SK-N-SH (cell line): Measurements from ENCODE around the gene C1orf141. TPM values are rescaled to one million over a fixed set of nuclear protein-coding genes. Genes with fewer than 3 reads are reported as not detected.

Experiments used
- CTCF ChIA-PET: fragments of 300-600, 350-600 bp; formaldehyde crosslinking; extraction: SDS; loops from one replicate; lab custom pipeline; 2021; lab: Yijun Ruan, JAX
- POLR2A ChIA-PET: fragments of 350-600 bp; sonication (Branson Sonifier 250); formaldehyde crosslinking; extraction: SDS; loops from one replicate; lab custom pipeline; 2020; ENCODE audit warnings: antibody characterized with exemption, inconsistent platforms; lab: Yijun Ruan, JAX
- DNase-seq: peaks from one replicate; pipeline ENCODE4 v3.0.0; 2012
- H2AFZ ChIP-seq: fragments of 200-600 bp; sonication (generic); 2 replicates; pipeline ENCODE4 v1.8.1; 2016; ENCODE audit warnings: antibody characterized with exemption, mild to moderate bottlenecking, low read depth
- H3F3A ChIP-seq: fragments of 200-600 bp; sonication (generic); replicated peaks from 2 replicates; pipeline ENCODE3; 2016; ENCODE audit warnings: antibody characterized with exemption, mild to moderate bottlenecking; ENCODE audit not compliant: insufficient read depth
- H3K27ac ChIP-seq, 2 experiments: fragments of 200-500 bp in 1 of 2; fragments of 200-600 bp in 1 of 2; sonication (Bioruptor generic) in 1 of 2; sonication (generic), shearing (Covaris generic) in 1 of 2; 2 replicates each; pipeline versions ENCODE4 v1.5.1 to v1.6.1; 2014 to 2016; ENCODE audit warnings: low read depth in 2 of 2, inconsistent platforms in 1 of 2, low read length in 1 of 2, mild to moderate bottlenecking in 1 of 2, mixed read lengths in 1 of 2
- H3K27me3 ChIP-seq: fragments of 200-600 bp; sonication (generic), shearing (Covaris generic); 2 replicates; pipeline ENCODE4 v1.6.1; 2016; ENCODE audit warnings: mixed run types; ENCODE audit not compliant: insufficient read depth
- H3K36me3 ChIP-seq, 2 experiments: fragments of 200-500 bp in 1 of 2; fragments of 200-600 bp in 1 of 2; sonication (Bioruptor generic) in 1 of 2; sonication (generic) in 1 of 2; replicated peaks in 1 of 2; 2 replicates each; pipeline versions ENCODE3 to v1.5.1; 2014 to 2016; ENCODE audit warnings: low read length in 1 of 2, mild to moderate bottlenecking in 1 of 2; ENCODE audit not compliant: insufficient read depth in 2 of 2, control insufficient read depth in 1 of 2
- H3K4me1 ChIP-seq, 2 experiments: fragments of 200-500 bp in 1 of 2; fragments of 200-600 bp in 1 of 2; sonication (Bioruptor generic) in 1 of 2; sonication (generic), shearing (Covaris generic) in 1 of 2; 2 replicates each; pipeline versions ENCODE4 v1.5.1 to v1.6.1; 2014 to 2016; ENCODE audit warnings: low read depth in 1 of 2, low read length in 1 of 2, mixed run types in 1 of 2; ENCODE audit not compliant: insufficient read depth in 2 of 2, control insufficient read depth in 1 of 2
- H3K4me2 ChIP-seq: fragments of 200-600 bp; sonication (generic), shearing (Covaris generic); 2 replicates; pipeline ENCODE4 v1.6.1; 2017; ENCODE audit warnings: mixed run types
- H3K4me3 ChIP-seq, 2 experiments: fragments of 200-500 bp in 1 of 2; fragments of 200-600 bp in 1 of 2; sonication (Bioruptor generic) in 1 of 2; sonication (generic), shearing (Covaris generic) in 1 of 2; 2 replicates each; pipeline versions ENCODE4 v1.5.1 to v1.8.1; 2014 to 2016; ENCODE audit warnings: low read depth in 2 of 2, inconsistent platforms in 1 of 2, low read length in 1 of 2, mild to moderate bottlenecking in 1 of 2, mixed read lengths in 1 of 2, moderate library complexity in 1 of 2
- H3K79me2 ChIP-seq: fragments of 200-600 bp; sonication (generic); 2 replicates; pipeline ENCODE4 v1.8.1; 2017; ENCODE audit warnings: mild to moderate bottlenecking; ENCODE audit not compliant: insufficient read depth
- H3K9ac ChIP-seq: fragments of 200-600 bp; sonication (generic); 2 replicates; pipeline ENCODE4 v1.6.1; 2017; ENCODE audit warnings: mixed run types
- H3K9me2 ChIP-seq: fragments of 200-600 bp; sonication (generic); 2 replicates; pipeline ENCODE4 v1.6.1; 2017; ENCODE audit warnings: mixed run types
- H3K9me3 ChIP-seq: fragments of 200-600 bp; sonication (generic); 2 replicates; pipeline ENCODE4 v1.6.1; 2017; ENCODE audit warnings: mixed run types, mild to moderate bottlenecking, moderate library complexity
- H4K20me1 ChIP-seq: fragments of 200-600 bp; sonication (generic); 2 replicates; pipeline ENCODE4 v1.6.1; 2017; ENCODE audit warnings: mild to moderate bottlenecking, mixed run types; ENCODE audit not compliant: insufficient read depth
- EZH2phosphoT487 ChIP-seq: fragments of 200-600 bp; sonication (generic); IDR thresholded peaks from 2 replicates; pipeline ENCODE4 v1.6.1; 2017; ENCODE audit warnings: low read depth, mixed run types, mild to moderate bottlenecking, antibody characterized with exemption, moderate library complexity, borderline replicate concordance
- FOXJ3 ChIP-seq: sonication (generic); formaldehyde crosslinking; IDR thresholded peaks from 2 replicates; pipeline ENCODE4 v1.5.1; 2020; ENCODE audit warnings: mild to moderate bottlenecking, missing genetic modification reagents
- RXRA ChIP-seq: IDR thresholded peaks from 2 replicates; pipeline ENCODE4 v1.4.0; 2012; ENCODE audit warnings: low read depth, mild to moderate bottlenecking, borderline replicate concordance
- TAF1 ChIP-seq: IDR thresholded peaks from 2 replicates; pipeline ENCODE4 v1.6.1; 2012; ENCODE audit warnings: low read depth, mild to moderate bottlenecking, low read length, moderate library complexity, borderline replicate concordance
- TCF12 ChIP-seq: IDR thresholded peaks from 2 replicates; pipeline ENCODE4 v1.4.0; 2012
- TEAD4 ChIP-seq: IDR thresholded peaks from 2 replicates; pipeline ENCODE4 v1.4.0; 2012; ENCODE audit warnings: mild to moderate bottlenecking, borderline replicate concordance; ENCODE audit not compliant: insufficient read depth
- WGBS: methylation state at CpG from one replicate; pipeline ENCODE4 v1.1.6; 2017; ENCODE audit warnings: low lambda C conversion rate; 5-methylcytosine and 5-hydroxymethylcytosine counted together
- polyA plus RNA-seq, 3 experiments: library from polyadenylated mRNA; depleted of rRNA; stranded (reverse); fragments of >200 nt; gene quantifications; 2 replicates each; pipeline ENCODE4 v1.2.3, GENCODE V29; 2012
- TF ChIP-seq, protein P1 (sequence below): IDR thresholded peaks from 2 replicates; pipeline ENCODE4 v1.4.0; 2012; ENCODE audit warnings: low read depth, borderline replicate concordance
- TF ChIP-seq, protein P2 (sequence below): IDR thresholded peaks from 2 replicates; pipeline ENCODE4 v1.6.1; 2012; ENCODE audit warnings: mild to moderate bottlenecking, low read depth, low read length, moderate library complexity
- TF ChIP-seq, protein P3 (sequence below): IDR thresholded peaks from 2 replicates; pipeline ENCODE4 v1.4.0; 2012; ENCODE audit warnings: low read depth, borderline replicate concordance
- TF ChIP-seq, protein P4 (sequence below): IDR thresholded peaks from 2 replicates; pipeline ENCODE4; 2012

Gene C1orf141
- polyA plus RNA-seq, 1 of the 3 experiments (the other 2 are of a cell fraction), result not detected

DNA sequence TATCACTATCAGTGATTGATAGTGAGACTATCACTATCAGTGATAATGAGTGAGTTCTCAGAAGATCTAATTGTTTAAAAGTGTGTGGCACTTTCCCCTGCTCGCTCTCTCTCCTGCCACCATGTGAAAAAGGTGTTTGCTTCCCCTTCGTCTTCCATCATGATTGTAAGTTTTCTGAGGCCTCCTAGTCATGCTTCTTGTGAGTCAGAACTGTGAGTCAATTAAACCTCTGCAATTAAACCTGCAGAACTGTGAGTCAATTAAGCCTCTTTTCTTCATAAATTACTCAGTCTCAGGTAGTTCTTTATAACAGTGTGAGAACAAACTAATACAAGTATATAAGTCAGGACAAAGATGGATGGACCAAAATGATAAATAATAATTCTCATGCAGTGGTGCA is 24.5 kb upstream of the C1orf141 start:
- H3K9ac ChIP-seq, result no peak overlapping the region
- H3K79me2 ChIP-seq, result no peaks in the 10 kb centered on the region
- ChIA-PET CTCF (no interaction called here), POLR2A (no interaction called here)
- H4K20me1 ChIP-seq, result no peaks in the 10 kb centered on the region
- 68% methylated on average over 2 of the region's 2 CpGs for WGBS
- H3K4me1 ChIP-seq, result no peaks in the 10 kb centered on the region
- H3K27ac ChIP-seq, result no peak overlapping the region
- H3K4me3 ChIP-seq, result no peak overlapping the region
- TF ChIP-seq, protein P1, sequence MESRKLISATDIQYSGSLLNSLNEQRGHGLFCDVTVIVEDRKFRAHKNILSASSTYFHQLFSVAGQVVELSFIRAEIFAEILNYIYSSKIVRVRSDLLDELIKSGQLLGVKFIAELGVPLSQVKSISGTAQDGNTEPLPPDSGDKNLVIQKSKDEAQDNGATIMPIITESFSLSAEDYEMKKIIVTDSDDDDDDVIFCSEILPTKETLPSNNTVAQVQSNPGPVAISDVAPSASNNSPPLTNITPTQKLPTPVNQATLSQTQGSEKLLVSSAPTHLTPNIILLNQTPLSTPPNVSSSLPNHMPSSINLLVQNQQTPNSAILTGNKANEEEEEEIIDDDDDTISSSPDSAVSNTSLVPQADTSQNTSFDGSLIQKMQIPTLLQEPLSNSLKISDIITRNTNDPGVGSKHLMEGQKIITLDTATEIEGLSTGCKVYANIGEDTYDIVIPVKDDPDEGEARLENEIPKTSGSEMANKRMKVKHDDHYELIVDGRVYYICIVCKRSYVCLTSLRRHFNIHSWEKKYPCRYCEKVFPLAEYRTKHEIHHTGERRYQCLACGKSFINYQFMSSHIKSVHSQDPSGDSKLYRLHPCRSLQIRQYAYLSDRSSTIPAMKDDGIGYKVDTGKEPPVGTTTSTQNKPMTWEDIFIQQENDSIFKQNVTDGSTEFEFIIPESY, result no peak
- TF ChIP-seq FOXJ3, result no peak
- no peak for TF ChIP-seq TCF12
- TF ChIP-seq EZH2phosphoT487, result no peak
- TF ChIP-seq, protein P2, sequence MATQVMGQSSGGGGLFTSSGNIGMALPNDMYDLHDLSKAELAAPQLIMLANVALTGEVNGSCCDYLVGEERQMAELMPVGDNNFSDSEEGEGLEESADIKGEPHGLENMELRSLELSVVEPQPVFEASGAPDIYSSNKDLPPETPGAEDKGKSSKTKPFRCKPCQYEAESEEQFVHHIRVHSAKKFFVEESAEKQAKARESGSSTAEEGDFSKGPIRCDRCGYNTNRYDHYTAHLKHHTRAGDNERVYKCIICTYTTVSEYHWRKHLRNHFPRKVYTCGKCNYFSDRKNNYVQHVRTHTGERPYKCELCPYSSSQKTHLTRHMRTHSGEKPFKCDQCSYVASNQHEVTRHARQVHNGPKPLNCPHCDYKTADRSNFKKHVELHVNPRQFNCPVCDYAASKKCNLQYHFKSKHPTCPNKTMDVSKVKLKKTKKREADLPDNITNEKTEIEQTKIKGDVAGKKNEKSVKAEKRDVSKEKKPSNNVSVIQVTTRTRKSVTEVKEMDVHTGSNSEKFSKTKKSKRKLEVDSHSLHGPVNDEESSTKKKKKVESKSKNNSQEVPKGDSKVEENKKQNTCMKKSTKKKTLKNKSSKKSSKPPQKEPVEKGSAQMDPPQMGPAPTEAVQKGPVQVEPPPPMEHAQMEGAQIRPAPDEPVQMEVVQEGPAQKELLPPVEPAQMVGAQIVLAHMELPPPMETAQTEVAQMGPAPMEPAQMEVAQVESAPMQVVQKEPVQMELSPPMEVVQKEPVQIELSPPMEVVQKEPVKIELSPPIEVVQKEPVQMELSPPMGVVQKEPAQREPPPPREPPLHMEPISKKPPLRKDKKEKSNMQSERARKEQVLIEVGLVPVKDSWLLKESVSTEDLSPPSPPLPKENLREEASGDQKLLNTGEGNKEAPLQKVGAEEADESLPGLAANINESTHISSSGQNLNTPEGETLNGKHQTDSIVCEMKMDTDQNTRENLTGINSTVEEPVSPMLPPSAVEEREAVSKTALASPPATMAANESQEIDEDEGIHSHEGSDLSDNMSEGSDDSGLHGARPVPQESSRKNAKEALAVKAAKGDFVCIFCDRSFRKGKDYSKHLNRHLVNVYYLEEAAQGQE, result no peak
- TF ChIP-seq TAF1, result no peak
- TF ChIP-seq, protein P3, sequence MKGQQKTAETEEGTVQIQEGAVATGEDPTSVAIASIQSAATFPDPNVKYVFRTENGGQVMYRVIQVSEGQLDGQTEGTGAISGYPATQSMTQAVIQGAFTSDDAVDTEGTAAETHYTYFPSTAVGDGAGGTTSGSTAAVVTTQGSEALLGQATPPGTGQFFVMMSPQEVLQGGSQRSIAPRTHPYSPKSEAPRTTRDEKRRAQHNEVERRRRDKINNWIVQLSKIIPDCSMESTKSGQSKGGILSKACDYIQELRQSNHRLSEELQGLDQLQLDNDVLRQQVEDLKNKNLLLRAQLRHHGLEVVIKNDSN, result no peak
- TF ChIP-seq TEAD4, result no peak
- no peak for DNase-seq
- H3K9me3 ChIP-seq, result no peaks in the 10 kb centered on the region
- H2AFZ ChIP-seq, result no peak overlapping the region
- peaks cover 3% of the 10 kb centered on the region for H3F3A ChIP-seq
- H3K9me2 ChIP-seq, result no peaks in the 10 kb centered on the region
- H3K4me2 ChIP-seq, result no peak overlapping the region
- no peaks in the 10 kb centered on the region for H3K36me3 ChIP-seq
- H3K27me3 ChIP-seq, result no peaks in the 10 kb centered on the region; the same call in 1 of the 2 replicates

DNA sequence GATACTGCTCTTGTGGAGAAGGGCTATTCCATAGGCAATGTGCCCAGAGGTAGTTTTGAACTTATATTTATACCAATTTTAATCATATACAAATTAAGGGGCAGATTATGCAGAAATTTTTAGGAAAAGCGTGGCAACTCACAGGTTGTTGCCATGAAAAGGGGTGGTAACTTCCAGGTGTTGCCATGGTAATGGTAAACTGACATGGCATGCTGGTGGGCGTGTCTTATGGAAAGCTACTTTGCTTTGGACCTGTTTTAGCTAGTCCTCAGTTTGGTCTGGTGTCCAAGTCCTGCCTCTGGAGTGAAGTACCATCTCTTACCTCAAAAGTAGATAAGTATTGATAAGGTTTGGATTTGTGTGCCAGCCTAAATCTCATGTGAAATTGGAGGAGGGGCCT is 23.6 kb upstream of the C1orf141 start:
- no peaks in the 10 kb centered on the region for H4K20me1 ChIP-seq
- POLR2A ChIA-PET, result no interaction called here

More for the DNA sequence above, 23.6 kb upstream of the C1orf141 start:
- H3K4me3 ChIP-seq, result no peak overlapping the region
- no peaks in the 10 kb centered on the region for H3K4me1 ChIP-seq
- H3K9ac ChIP-seq, result no peak overlapping the region
- H3K9me2 ChIP-seq, result no peaks in the 10 kb centered on the region
- H3K36me3 ChIP-seq, result no peaks in the 10 kb centered on the region
- no peaks in the 10 kb centered on the region; the same call in 1 of the 2 replicates for H3K27me3 ChIP-seq
- DNase-seq, result no peak
- CTCF ChIA-PET, result interaction anchor here (1.4 to 1.7 kb wide), 2 partner anchors 9 to 163 kb away, joined by 4 to 6 read pairs; no protein-coding TSS in a partner anchor
- H3K4me2 ChIP-seq, result no peak overlapping the region
- H3K27ac ChIP-seq, result no peak overlapping the region
- no peaks in the 10 kb centered on the region for H3K9me3 ChIP-seq
- TF ChIP-seq, protein P4, sequence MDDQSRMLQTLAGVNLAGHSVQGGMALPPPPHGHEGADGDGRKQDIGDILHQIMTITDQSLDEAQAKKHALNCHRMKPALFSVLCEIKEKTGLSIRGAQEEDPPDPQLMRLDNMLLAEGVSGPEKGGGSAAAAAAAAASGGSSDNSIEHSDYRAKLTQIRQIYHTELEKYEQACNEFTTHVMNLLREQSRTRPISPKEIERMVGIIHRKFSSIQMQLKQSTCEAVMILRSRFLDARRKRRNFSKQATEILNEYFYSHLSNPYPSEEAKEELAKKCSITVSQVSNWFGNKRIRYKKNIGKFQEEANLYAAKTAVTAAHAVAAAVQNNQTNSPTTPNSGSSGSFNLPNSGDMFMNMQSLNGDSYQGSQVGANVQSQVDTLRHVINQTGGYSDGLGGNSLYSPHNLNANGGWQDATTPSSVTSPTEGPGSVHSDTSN, result no peak
- no peak for TF ChIP-seq RXRA
- H3F3A ChIP-seq, result no peaks in the 10 kb centered on the region
- 53% methylated on average over 2 of the region's 2 CpGs for WGBS
- H2AFZ ChIP-seq, result no peak overlapping the region
- no peaks in the 10 kb centered on the region for H3K79me2 ChIP-seq
